Fibroblast of mammary gland (primary cell): ENCODE measurements around the gene OSCP1.

Source experiments
- DNase-seq: peaks from one replicate; pipeline ENCODE4 v3.0.0-alpha.2; 2010; ENCODE audit warnings: low read depth
- H3K4me3 ChIP-seq: 2 replicates; pipeline ENCODE4 v1.5.1; 2011; ENCODE audit warnings: low read depth, mild to moderate bottlenecking, low read length, moderate library complexity; ENCODE audit not compliant: control insufficient read depth
- TF ChIP-seq, protein P1 (sequence below): conservative IDR thresholded peaks from 2 replicates; pipeline ENCODE4 v1.5.1; 2011; ENCODE audit warnings: low read depth, low read length, inconsistent platforms; ENCODE audit not compliant: control insufficient read depth, insufficient read depth

OSCP1 gene

DNA sequence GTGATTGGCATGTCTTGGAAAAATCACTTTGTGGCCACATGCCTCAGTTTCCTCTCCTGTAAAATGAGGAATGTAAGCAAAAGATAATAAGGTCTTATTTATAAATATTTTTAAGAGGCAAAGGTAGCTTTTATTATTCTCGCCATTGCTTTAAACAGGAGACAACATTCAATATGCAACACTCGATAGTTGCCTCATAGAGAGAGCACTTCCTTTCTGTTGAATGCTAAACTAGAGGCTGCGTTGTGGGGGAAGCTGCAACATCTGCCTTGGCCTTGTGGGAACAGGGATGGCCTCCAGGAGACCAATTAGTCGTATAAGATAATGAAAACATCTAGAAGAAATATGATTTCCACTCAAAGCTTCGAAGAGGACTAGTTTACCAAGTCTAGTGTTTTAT lies 3.5 kb downstream of the OSCP1 start:
- no peak overlapping the region for H3K4me3 ChIP-seq
- TF ChIP-seq, protein P1, sequence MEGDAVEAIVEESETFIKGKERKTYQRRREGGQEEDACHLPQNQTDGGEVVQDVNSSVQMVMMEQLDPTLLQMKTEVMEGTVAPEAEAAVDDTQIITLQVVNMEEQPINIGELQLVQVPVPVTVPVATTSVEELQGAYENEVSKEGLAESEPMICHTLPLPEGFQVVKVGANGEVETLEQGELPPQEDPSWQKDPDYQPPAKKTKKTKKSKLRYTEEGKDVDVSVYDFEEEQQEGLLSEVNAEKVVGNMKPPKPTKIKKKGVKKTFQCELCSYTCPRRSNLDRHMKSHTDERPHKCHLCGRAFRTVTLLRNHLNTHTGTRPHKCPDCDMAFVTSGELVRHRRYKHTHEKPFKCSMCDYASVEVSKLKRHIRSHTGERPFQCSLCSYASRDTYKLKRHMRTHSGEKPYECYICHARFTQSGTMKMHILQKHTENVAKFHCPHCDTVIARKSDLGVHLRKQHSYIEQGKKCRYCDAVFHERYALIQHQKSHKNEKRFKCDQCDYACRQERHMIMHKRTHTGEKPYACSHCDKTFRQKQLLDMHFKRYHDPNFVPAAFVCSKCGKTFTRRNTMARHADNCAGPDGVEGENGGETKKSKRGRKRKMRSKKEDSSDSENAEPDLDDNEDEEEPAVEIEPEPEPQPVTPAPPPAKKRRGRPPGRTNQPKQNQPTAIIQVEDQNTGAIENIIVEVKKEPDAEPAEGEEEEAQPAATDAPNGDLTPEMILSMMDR: no peak
- DNase-seq: no peak

DNA sequence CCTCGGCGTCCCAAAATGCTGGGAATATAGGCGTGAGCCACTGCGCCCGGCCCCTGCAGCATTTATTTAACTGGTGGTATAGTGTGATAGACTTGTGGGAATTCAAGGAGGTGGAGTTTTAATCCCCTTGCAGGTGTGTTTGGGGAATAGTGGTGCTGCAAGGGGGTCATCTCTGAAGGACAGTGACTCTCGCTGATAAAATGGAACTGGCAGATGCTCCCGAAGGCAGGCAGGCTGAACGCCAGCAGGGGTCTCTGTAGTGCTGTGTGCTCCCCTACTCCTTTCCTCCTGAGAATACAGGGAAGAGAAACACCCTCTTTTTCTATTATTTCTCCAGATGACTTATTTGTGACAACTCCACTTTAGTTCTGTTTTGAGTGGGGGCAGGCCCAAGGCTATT lies 4.0 kb downstream of the OSCP1 start:
- TF ChIP-seq, protein P1: peak; percentile 2
- no peak for DNase-seq
- H3K4me3 ChIP-seq: no peak overlapping the region

DNA sequence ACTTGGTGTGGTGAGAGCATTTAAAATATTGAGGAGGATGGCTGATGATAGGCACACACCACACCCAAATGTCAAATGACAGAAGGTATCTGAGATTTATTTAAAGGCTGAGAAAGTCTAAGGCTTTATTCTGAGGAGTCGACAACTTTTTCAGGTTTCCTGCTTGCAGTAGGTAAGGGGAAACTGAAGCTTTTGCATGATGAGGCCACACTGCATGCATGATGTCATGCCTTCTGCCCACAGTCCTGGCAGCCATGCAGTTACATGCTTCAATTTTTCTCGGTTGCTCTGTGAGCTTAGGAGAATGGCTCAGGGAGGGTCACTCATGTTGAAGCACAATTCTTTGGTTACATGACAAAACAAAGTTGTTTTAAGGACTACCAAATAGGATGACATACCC lies 7.0 kb downstream of the OSCP1 start:
- DNase-seq: no peak
- H3K4me3 ChIP-seq: no peak overlapping the region
- TF ChIP-seq, protein P1: no peak

DNA sequence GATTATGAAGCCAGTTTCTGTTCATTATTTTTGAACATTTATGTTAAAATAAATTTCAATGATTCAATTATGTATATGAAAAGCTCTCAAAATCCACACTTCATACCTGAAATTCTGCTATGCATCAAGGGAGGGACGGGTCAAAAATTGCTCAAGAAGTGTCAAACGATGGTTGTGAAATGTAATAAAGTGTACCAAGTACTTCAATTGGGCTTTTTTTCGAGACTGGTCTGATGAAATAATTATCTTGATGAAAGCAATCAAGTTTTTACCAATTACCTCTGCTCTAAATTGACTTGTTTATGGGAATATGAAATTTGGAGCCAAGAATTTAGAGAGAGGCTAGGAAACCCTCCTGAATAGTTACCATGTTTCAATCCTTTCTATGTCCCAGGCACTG lies 7.9 kb downstream of the OSCP1 start:
- TF ChIP-seq, protein P1: no peak
- H3K4me3 ChIP-seq: no peak overlapping the region
- DNase-seq: no peak

DNA sequence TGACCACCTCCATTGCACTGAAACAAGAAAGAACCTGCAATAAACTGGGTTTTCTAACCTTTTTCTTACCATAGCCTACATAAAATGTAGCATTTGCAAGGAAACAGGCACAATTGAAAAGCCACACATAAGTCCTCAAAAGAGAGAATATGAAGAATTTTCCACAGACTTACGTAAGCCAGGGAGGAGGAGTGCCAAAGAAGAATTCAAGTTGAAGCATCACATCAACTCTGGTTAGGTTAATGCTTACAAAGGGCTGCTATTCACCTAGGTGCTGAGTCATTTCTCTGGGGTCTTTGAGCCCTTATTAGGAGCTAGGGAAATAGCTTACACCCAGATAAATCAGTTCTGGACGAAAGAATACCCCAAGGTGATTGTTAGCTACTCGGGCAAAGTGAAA lies 9.6 kb downstream of the OSCP1 start:
- TF ChIP-seq, protein P1: no peak
- H3K4me3 ChIP-seq: no peak overlapping the region
- no peak for DNase-seq

DNA sequence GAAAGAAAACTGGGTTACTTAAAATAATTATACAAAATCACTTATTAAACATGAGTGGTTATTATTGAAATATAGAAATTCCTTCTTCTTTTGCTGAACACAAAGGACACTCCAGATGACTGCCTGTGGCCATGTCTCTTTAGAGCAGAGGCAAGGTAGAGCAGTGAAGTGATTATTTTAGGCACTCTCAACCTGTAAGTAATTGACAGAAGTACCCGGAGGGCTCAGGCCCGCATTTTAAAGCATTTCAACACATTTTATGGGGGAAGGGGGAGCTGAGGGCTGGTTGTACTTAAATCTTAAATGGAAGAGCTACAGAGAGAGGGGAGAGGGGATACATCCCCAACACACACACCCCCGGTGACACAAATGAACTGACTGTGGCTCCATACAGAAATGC lies 10.2 kb downstream of the OSCP1 start:
- no peak for DNase-seq
- no peak overlapping the region for H3K4me3 ChIP-seq
- TF ChIP-seq, protein P1: no peak

DNA sequence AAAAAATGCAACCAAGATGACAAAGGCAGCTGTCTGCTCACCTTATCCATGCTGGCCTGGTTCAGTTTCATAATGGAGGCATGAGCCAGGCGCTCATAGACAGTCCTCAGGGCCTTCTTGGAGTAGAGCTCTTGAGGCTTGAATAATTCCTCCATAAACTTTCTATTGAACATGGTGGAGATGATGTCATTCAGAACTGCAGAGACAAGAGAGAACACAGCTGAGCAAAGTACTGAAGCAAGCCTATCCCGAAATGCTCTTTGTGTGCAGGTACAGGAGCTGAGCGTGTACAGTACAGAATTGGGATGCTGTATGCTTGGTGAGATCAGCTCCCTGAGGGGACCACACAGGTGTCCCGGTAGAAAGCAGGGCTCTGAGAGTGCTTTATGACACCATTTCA lies 11.5 kb downstream of the OSCP1 start:
- TF ChIP-seq, protein P1: no peak
- H3K4me3 ChIP-seq: no peak overlapping the region
- DNase-seq: no peak
